Measurements from ENCODE around the gene LAMA3.

Gene LAMA3

GRCh38 chr18:23877371-23877770 is 188.1 kb downstream of the LAMA3 start:
- H3K4me3 ChIP-seq (replicated peaks; ENCODE audit: low read depth, low read length), result no peak overlapping the region
- TF ChIP-seq, protein P1, sequence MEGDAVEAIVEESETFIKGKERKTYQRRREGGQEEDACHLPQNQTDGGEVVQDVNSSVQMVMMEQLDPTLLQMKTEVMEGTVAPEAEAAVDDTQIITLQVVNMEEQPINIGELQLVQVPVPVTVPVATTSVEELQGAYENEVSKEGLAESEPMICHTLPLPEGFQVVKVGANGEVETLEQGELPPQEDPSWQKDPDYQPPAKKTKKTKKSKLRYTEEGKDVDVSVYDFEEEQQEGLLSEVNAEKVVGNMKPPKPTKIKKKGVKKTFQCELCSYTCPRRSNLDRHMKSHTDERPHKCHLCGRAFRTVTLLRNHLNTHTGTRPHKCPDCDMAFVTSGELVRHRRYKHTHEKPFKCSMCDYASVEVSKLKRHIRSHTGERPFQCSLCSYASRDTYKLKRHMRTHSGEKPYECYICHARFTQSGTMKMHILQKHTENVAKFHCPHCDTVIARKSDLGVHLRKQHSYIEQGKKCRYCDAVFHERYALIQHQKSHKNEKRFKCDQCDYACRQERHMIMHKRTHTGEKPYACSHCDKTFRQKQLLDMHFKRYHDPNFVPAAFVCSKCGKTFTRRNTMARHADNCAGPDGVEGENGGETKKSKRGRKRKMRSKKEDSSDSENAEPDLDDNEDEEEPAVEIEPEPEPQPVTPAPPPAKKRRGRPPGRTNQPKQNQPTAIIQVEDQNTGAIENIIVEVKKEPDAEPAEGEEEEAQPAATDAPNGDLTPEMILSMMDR (IDR thresholded peaks at IDR 0.05; ENCODE audit: low read depth, low read length, missing control alignments), result no peak
- DNase-seq (ENCODE audit: extremely low read depth, low read depth), result no peak

GRCh38 chr18:23878336-23878900 is 189.2 kb downstream of the LAMA3 start:
- H3K4me3 ChIP-seq (replicated peaks; ENCODE audit: low read depth, low read length), result no peak overlapping the region
- TF ChIP-seq, protein P1 (IDR thresholded peaks at IDR 0.05; ENCODE audit: low read depth, low read length, missing control alignments), result no peak
- DNase-seq (ENCODE audit: extremely low read depth, low read depth), result no peak

GRCh38 chr18:23879126-23879525 is 189.9 kb downstream of the LAMA3 start:
- no peak overlapping the region for H3K4me3 ChIP-seq (replicated peaks; ENCODE audit: low read depth, low read length)
- no peak for DNase-seq (ENCODE audit: extremely low read depth, low read depth)
- TF ChIP-seq, protein P1 (IDR thresholded peaks at IDR 0.05; ENCODE audit: low read depth, low read length, missing control alignments), result no peak

DNA sequence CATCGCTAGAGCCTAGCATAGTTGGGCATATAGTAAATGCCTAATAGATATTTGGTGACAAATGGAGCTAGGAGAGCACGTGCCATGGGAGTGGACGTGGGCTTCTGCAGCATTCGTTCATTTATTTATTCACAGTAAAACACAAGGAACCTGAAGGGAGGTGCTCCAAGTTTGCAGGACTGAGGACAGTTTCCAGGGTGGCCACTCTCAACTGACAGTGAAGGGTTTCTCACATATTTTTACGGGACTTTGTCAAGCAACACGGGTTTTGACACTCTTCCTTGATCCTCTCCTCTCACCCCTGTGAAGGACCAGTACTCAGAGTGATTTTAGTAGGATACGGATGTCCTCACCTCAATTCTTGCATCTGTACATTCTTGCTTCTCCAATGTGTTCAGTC is 190.3 kb downstream of the LAMA3 start:
- TF ChIP-seq, protein P1 (IDR thresholded peaks at IDR 0.05; ENCODE audit: low read depth, low read length, missing control alignments), result no peak
- no peak for DNase-seq (ENCODE audit: extremely low read depth, low read depth)
- no peak overlapping the region for H3K4me3 ChIP-seq (replicated peaks; ENCODE audit: low read depth, low read length)

GRCh38 chr18:23879966-23880565 is 190.8 kb downstream of the LAMA3 start:
- no peak for DNase-seq (ENCODE audit: extremely low read depth, low read depth)
- H3K4me3 ChIP-seq (replicated peaks; ENCODE audit: low read depth, low read length), result no peak overlapping the region
- TF ChIP-seq, protein P1 (IDR thresholded peaks at IDR 0.05; ENCODE audit: low read depth, low read length, missing control alignments), result no peak

DNA sequence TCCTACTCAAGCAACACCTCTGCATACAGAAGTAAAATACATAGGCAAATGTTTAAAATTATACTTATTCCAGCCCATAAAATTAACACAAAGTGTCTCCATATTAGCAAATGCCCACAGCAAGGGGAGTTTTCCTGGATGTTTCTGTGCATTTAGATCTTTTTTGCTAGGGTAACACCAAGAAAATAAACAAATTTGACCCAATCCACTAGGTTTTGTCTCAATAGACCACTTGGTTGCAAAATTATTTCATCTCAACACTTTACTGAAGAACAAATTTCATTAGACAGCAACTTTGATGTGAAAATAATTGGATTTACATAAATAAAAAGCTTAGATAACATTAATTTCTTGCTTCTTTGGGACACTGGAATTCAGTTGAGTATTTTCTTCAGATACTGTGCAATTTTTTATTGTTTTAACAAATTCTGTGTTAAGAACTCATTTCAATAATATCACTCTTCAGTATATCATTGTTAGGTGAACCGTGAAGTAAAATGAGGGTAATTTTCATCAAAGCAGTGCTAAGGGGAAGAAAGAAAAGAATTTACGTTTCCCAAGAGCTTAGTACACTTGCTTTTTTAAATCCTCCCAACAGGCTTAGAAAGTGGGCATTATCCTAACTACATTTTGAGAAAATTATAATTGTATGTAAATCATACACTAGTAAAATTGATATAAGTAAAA is 191.8 kb downstream of the LAMA3 start:
- TF ChIP-seq, protein P1 (IDR thresholded peaks at IDR 0.05; ENCODE audit: low read depth, low read length, missing control alignments), result no peak
- no peak for DNase-seq (ENCODE audit: extremely low read depth, low read depth)
- no peak overlapping the region for H3K4me3 ChIP-seq (replicated peaks; ENCODE audit: low read depth, low read length)
